K562 (cell line): ENCODE measurements around the gene TMEM239. TPM values are rescaled to one million over a fixed set of nuclear protein-coding genes. Genes with fewer than 3 reads are reported as not detected.

Experiments used
- ATAC-seq: fragments of 200-7000 bp; cut with Tn5 transposase; 3 replicates; pipeline ENCODE4 v1.9.1; 2020; ENCODE audit warnings: moderate library complexity
- BruUV-seq: library from RNA; stranded (reverse); fragments of 400-500 nt; replicated peaks from 2 replicates; lab custom pipeline; 2021; lab: Mats Ljungman, UMichigan
- CTCF ChIA-PET: fragments of 300-600 bp; formaldehyde crosslinking; extraction: SDS; loops from one replicate; lab custom pipeline; 2021; ENCODE audit warnings: low intra/inter-chr PET ratio; lab: Yijun Ruan, JAX
- POLR2A ChIA-PET: fragments of 300-600, 350-650 bp; sonication (Branson Sonifier 250); formaldehyde crosslinking; extraction: SDS; loops from one replicate; lab custom pipeline; 2021; ENCODE audit warnings: antibody characterized with exemption, inconsistent platforms; lab: Yijun Ruan, JAX
- DNase-seq, 4 experiments: peaks; one replicate each; pipeline versions ENCODE4 v3.0.0 to v3.0.0-alpha.2; 2011 to 2018; ENCODE audit warnings: low spot score in 3 of 4, mixed read lengths in 3 of 4; ENCODE audit errors: extremely low read depth in 1 of 4
- FAIRE-seq: peaks from 2 replicates; lab custom pipeline; 2011; peaks lifted over from hg19 to GRCh38; lab: Jason Lieb, UNC
- H2AFZ ChIP-seq: 2 replicates; pipeline ENCODE4 v1.6.0; 2011; ENCODE audit warnings: low read depth, low read length, control low read depth, inconsistent platforms
- H3K27ac ChIP-seq: fragments of 200-600 bp; 3 replicates; pipeline ENCODE4 v1.8.0; 2011; ENCODE audit warnings: low read depth, mild to moderate bottlenecking, control low read depth, inconsistent platforms, low read length, moderate library complexity, mixed read lengths; ENCODE audit errors: extremely low read depth
- H3K27me3 ChIP-seq, 2 experiments: fragments of 300-600 bp in 1 of 2; 2 replicates in 1 of 2; 3 replicates in 1 of 2; pipeline versions ENCODE4 v1.6.0 to v1.8.0; 2011; ENCODE audit warnings: inconsistent platforms in 2 of 2, low read length in 2 of 2, mild to moderate bottlenecking in 1 of 2, mixed read lengths in 1 of 2, moderate library complexity in 1 of 2; ENCODE audit not compliant: control insufficient read depth in 2 of 2, insufficient read depth in 2 of 2
- H3K36me3 ChIP-seq: fragments of 300-600 bp; 3 replicates; pipeline ENCODE4 v1.8.0; 2011; ENCODE audit warnings: mild to moderate bottlenecking, low read length, inconsistent platforms; ENCODE audit not compliant: control insufficient read depth, insufficient read depth
- H3K4me1 ChIP-seq, 2 experiments: fragments of 200-600 bp in 1 of 2; replicated peaks in 1 of 2; 2 replicates in 1 of 2; 3 replicates in 1 of 2; pipeline versions ENCODE4 v1.5.1 to v1.8.0; 2011; ENCODE audit warnings: inconsistent platforms in 2 of 2, low read length in 2 of 2, mild to moderate bottlenecking in 1 of 2, mixed read lengths in 1 of 2, moderate library complexity in 1 of 2; ENCODE audit not compliant: control insufficient read depth in 2 of 2, insufficient read depth in 2 of 2
- H3K4me2 ChIP-seq: 2 replicates; pipeline ENCODE4 v1.6.1; 2011; ENCODE audit warnings: low read length, control low read depth, inconsistent platforms, mixed read lengths; ENCODE audit not compliant: insufficient read depth
- H3K4me3 ChIP-seq: fragments of 200-600 bp; sonication (generic), shearing (Covaris generic); 2 replicates; pipeline ENCODE4 v1.5.1; 2016; ENCODE audit warnings: control low read depth, inconsistent platforms
- H3K79me2 ChIP-seq: fragments of 200-600 bp; 3 replicates; pipeline ENCODE4 v1.8.0; 2011; ENCODE audit warnings: low read length, inconsistent platforms; ENCODE audit not compliant: control insufficient read depth, insufficient read depth
- H3K9ac ChIP-seq, 2 experiments: 2 replicates each; pipeline versions ENCODE4 v1.6.0 to v1.6.1; 2011; ENCODE audit warnings: low read depth in 2 of 2, low read length in 2 of 2, control low read depth in 1 of 2, inconsistent platforms in 1 of 2, mild to moderate bottlenecking in 1 of 2, mixed read lengths in 1 of 2; ENCODE audit not compliant: insufficient read depth in 1 of 2
- H3K9me1 ChIP-seq: one replicate; pipeline ENCODE4 v1.6.0; 2011; ENCODE audit warnings: inconsistent platforms, mild to moderate bottlenecking, low read length, moderate library complexity; ENCODE audit not compliant: control insufficient read depth, insufficient read depth
- H3K9me3 ChIP-seq: replicated peaks from 2 replicates; pipeline ENCODE4 v1.5.1; 2011; ENCODE audit warnings: low read depth, low read length, inconsistent platforms; ENCODE audit not compliant: control insufficient read depth, insufficient read depth
- H4K20me1 ChIP-seq: replicated peaks from 2 replicates; pipeline ENCODE4 v1.6.1; 2011; ENCODE audit warnings: low read length, inconsistent platforms, mixed read lengths; ENCODE audit not compliant: control insufficient read depth, insufficient read depth
- ETV1 ChIP-seq: fragments of 450-650 bp; conservative IDR thresholded peaks from 2 replicates; pipeline ENCODE4 v1.6.1; 2016; ENCODE audit warnings: missing genetic modification characterization, control low read depth, low read depth, missing compliant biosample characterization
- EZH2 ChIP-seq: IDR thresholded peaks from 2 replicates; pipeline ENCODE4 v1.6.1; 2012; ENCODE audit warnings: low read depth, mild to moderate bottlenecking, inconsistent platforms, low read length, borderline replicate concordance
- FOS ChIP-seq: IDR thresholded peaks from 3 replicates; pipeline ENCODE4 v1.6.1; 2011; ENCODE audit not compliant: insufficient read length; ENCODE audit errors: extremely low read depth
- FOSL1 ChIP-seq: fragments of 200-800 bp; sonication (Bioruptor generic); conservative IDR thresholded peaks from 2 replicates; pipeline ENCODE4 v1.6.1; 2016; ENCODE audit warnings: missing genetic modification characterization, missing compliant biosample characterization
- FOXJ3 ChIP-seq: sonication (generic); formaldehyde crosslinking; IDR thresholded peaks from 2 replicates; pipeline ENCODE4 v1.4.0; 2020; ENCODE audit warnings: mild to moderate bottlenecking, missing genetic modification reagents
- HMGN3 ChIP-seq: IDR thresholded peaks from 2 replicates; pipeline ENCODE4 v1.6.1; 2011; ENCODE audit warnings: borderline replicate concordance, low read depth, mild to moderate bottlenecking, mixed read lengths, low read length; ENCODE audit not compliant: insufficient read length; ENCODE audit errors: extremely low read depth
- NONO ChIP-seq, 2 experiments: fragments of 200-400 bp in 1 of 2; fragments of 450-650 bp in 1 of 2; formaldehyde crosslinking in 1 of 2; IDR thresholded peaks; 2 replicates each; pipeline ENCODE4 v1.6.1; 2017; ENCODE audit warnings: low read depth in 2 of 2, mild to moderate bottlenecking in 2 of 2, moderate library complexity in 2 of 2, low read length in 1 of 2
- OTX1 ChIP-seq: fragments of 450-650 bp; formaldehyde crosslinking; IDR thresholded peaks from 2 replicates; pipeline ENCODE4 v1.4.0; 2022; ENCODE audit warnings: mild to moderate bottlenecking
- PREB ChIP-seq: sonication (generic); formaldehyde crosslinking; IDR thresholded peaks from 2 replicates; pipeline ENCODE4 v1.8.1; 2023; ENCODE audit warnings: mild to moderate bottlenecking, missing genetic modification reagents
- PTBP1 ChIP-seq: fragments of 200-400 bp; formaldehyde crosslinking; IDR thresholded peaks from 2 replicates; pipeline ENCODE4 v1.6.1; 2017; ENCODE audit warnings: low read depth, low read length
- SP2 ChIP-seq: IDR thresholded peaks from 2 replicates; pipeline ENCODE4 v1.6.1; 2011; ENCODE audit warnings: mild to moderate bottlenecking, low read depth, low read length, moderate library complexity; ENCODE audit not compliant: poor library complexity, severe bottlenecking; ENCODE audit errors: extremely low read depth
- TRIM24 ChIP-seq, 2 experiments: fragments of 450-650 bp; IDR thresholded peaks; 2 replicates each; pipeline ENCODE4 v1.6.1; 2016
- YBX1 ChIP-seq: fragments of 450-650 bp; IDR thresholded peaks from 2 replicates; pipeline ENCODE4 v1.7.1; 2016; ENCODE audit warnings: mild to moderate bottlenecking
- ZMIZ1 ChIP-seq, 2 experiments: fragments of 150-350 bp in 1 of 2; IDR thresholded peaks; 2 replicates each; pipeline ENCODE4 v1.6.1; 2012 to 2016; ENCODE audit warnings: low read depth in 2 of 2, low read length in 2 of 2, mild to moderate bottlenecking in 1 of 2, moderate library complexity in 1 of 2
- ZNF165 ChIP-seq: fragments of 250-450 bp; sonication (Bioruptor Pico); IDR thresholded peaks from 2 replicates; pipeline ENCODE4 v1.4.0; 2020; ENCODE audit warnings: borderline replicate concordance
- ZNF384 ChIP-seq: IDR thresholded peaks from 2 replicates; pipeline ENCODE4 v1.6.1; 2012; ENCODE audit warnings: low read depth, low read length, improper control_type of control experiment
- ZNF764 ChIP-seq: fragments of 250-450 bp; sonication (Bioruptor Pico); IDR thresholded peaks from 2 replicates; pipeline ENCODE4 v1.4.0; 2020; ENCODE audit warnings: low read depth, mild to moderate bottlenecking, moderate library complexity
- WGBS: fragments of 100-300 bp; shearing (Covaris generic); methylation state at CpG from one replicate; pipeline ENCODE4 v1.1.6; 2016; ENCODE audit warnings: low coverage, mixed read lengths; ENCODE audit not compliant: insufficient coverage; ENCODE audit errors: missing lambda C conversion rate; 5-methylcytosine and 5-hydroxymethylcytosine counted together
- in situ Hi-C: fragments of 300-500 bp; cut with MboI; formaldehyde crosslinking; loops from 4 replicates; pipeline ENCODE4 v1.15.0; 2018; ENCODE audit warnings: inconsistent platforms, mixed read lengths
- intact Hi-C: fragments of 100-400 bp; cut with micrococcal nuclease; formaldehyde crosslinking; loops from 2 replicates; pipeline ENCODE4 v1.14.2; 2022
- polyA plus RNA-seq, 8 experiments: library from polyadenylated mRNA; depleted of rRNA in 4 of 8; stranded (reverse) in 5 of 8; unstranded in 3 of 8; fragments of >200 nt; fragmentation: Nextera tagmentation in 2 of 8; fragmentation: Illumina TruSeq in 1 of 8; extraction: Ambion mirVana in 2 of 8; extraction: Trizol in 1 of 8; gene quantifications; 2 replicates each; pipeline versions ENCODE4 v1.2.1 to v1.2.3, GENCODE V29; 2011 to 2014; ENCODE audit warnings: inconsistent platforms in 1 of 8, missing spikeins in 1 of 8
- total RNA-seq, 7 experiments: library from RNA; depleted of rRNA in 6 of 7; stranded (reverse); fragments of >200 nt in 6 of 7; fragmentation: Illumina TruSeq in 2 of 7; extraction: Trizol in 2 of 7; gene quantifications; 2 replicates each; pipeline versions ENCODE4 v1.2.1 to v1.2.3, GENCODE V29; 2011 to 2021; ENCODE audit warnings: low replicate concordance in 1 of 7

The TMEM239 gene
- total and polyA plus RNA-seq, 9 of the 15 experiments (the other 6 are each of a cell fraction or from before 2014, with no cell fraction given), result not detected

- intact Hi-C loops, result no loop called here
- Histone ChIP-seq H3K9me3 (no peaks in the 10 kb centered on the region), H3K9me1 (no peaks in the 10 kb centered on the region), H3K4me2 (peak overlapping the region; percentile 90), H3K9ac (peak overlapping the region; percentile 83 to 93), H3K4me3 (peak overlapping the region; percentile 67), H2AFZ (peak overlapping the region; percentile 81), H3K36me3 (no peaks in the 10 kb centered on the region), H3K27ac (peak overlapping the region; percentile 10; the same call in 1 of the 3 replicates), H3K79me2 (peaks cover 3% of the 10 kb centered on the region; the same call in 1 of the 3 replicates), H4K20me1 (no peaks in the 10 kb centered on the region), H3K27me3 (no peaks in the 10 kb centered on the region), H3K4me1 (peaks cover 9 to 25% of the 10 kb centered on the region in 2 experiments; a peak in 4 of 5 replicates)
- ATAC-seq, result peak; percentile 79
- WGBS, result 7% methylated on average over 14 of the region's 33 CpGs
- ChIA-PET CTCF (interaction anchor here (0.5 kb wide), 1 partner anchor 428 kb away, joined by 6 read pairs; no protein-coding TSS in a partner anchor), POLR2A (interaction anchor here (0.8 to 1.0 kb wide), 4 partner anchors 14 to 30 kb away, joined by 3 read pairs; no protein-coding TSS in a partner anchor)
- BruUV-seq, result TSS peak; percentile 74
- in situ Hi-C loops, result no loop called here
- DNase-seq, result peak; percentile 52 to 67 (median 61)
- FAIRE-seq, result no peak
- 0 out of 2 replicates have a peak, but pooled peaks have one; percentile 8 for TF ChIP-seq FOSL1 (tag)
- no peak for TF ChIP-seq ETV1 (tag)
- no peak for TF ChIP-seq OTX1 (CRISPR knock-in tag)
- TF ChIP-seq YBX1, result no peak
- TF ChIP-seq SP2, result no peak
- no peak for TF ChIP-seq ZNF764
- TF ChIP-seq EZH2, result no peak
- no peak for TF ChIP-seq FOS
- TF ChIP-seq FOXJ3 (CRISPR knock-in tag), result no peak
- no peak for TF ChIP-seq ZMIZ1 (IDR thresholded peaks at IDR 0.05; ENCODE audit: low read depth in 2 of 2, low read length in 2 of 2)
- no peak for TF ChIP-seq ZNF165 (CRISPR knock-in tag)
- TF ChIP-seq NONO (IDR thresholded peaks at IDR 0.05; ENCODE audit: low read depth in 2 of 2, low read length in 1 of 2), result no peak
- no peak for TF ChIP-seq TRIM24 (IDR thresholded peaks at IDR 0.05)
- TF ChIP-seq HMGN3, result peak; percentile 3
- no peak for TF ChIP-seq PTBP1
- TF ChIP-seq ZNF384, result no peak
- no peak for TF ChIP-seq PREB (CRISPR knock-in tag)
Measured at GRCh38 chr20:2840967-2841531, 24.9 kb downstream of the TMEM239 start.
